Measurements from ENCODE around the gene MPL. TPM values are rescaled to one million over a fixed set of nuclear protein-coding genes. Genes with fewer than 3 reads are reported as not detected.

The MPL gene
- total RNA-seq, 2 experiments from 2014 or later, result not detected

GRCh38 chr1:43319288-43319687, 18.3 kb upstream of the MPL start:
- ChIA-PET POLR2A (no interaction called here), CTCF (no interaction called here)
- H3K9me3 ChIP-seq (ENCODE audit: control insufficient read depth in 1 of 2, insufficient read depth in 1 of 2, low read length in 2 of 2), result peaks cover 0 to 7% of the 10 kb centered on the region in 2 experiments
- DNase-seq (no peak), ATAC-seq (ENCODE audit: poor library complexity) (no peak)
- Mint-ChIP-seq H3K27me3 (no peaks in the 10 kb centered on the region), H3K4me3 (no peak overlapping the region), H3K36me3 (ENCODE audit: low read depth) (peaks cover 3% of the 10 kb centered on the region), H3K9me3 (peaks cover 1% of the 10 kb centered on the region), H3K4me1 (ENCODE audit: low read depth) (peaks cover 4% of the 10 kb centered on the region), H3K27ac (no peak overlapping the region)
- H3K27ac ChIP-seq (ENCODE audit: low read depth in 1 of 2, low read length in 2 of 2), result no peak overlapping the region
- no peaks in the 10 kb centered on the region for H3K4me1 ChIP-seq (ENCODE audit: insufficient read depth, low read length)
- no peak for TF ChIP-seq CTCF (IDR thresholded peaks at IDR 0.05)
- intact Hi-C loops (cut with DNase I, micrococcal nuclease), result no loop called here
- no peaks in the 10 kb centered on the region for H3K27me3 ChIP-seq (ENCODE audit: control insufficient read depth in 1 of 2, insufficient read depth in 2 of 2, low read length in 2 of 2)
- H3K4me3 ChIP-seq (ENCODE audit: low read length), result no peak overlapping the region
- no peaks in the 10 kb centered on the region for H3K36me3 ChIP-seq (ENCODE audit: insufficient read depth, low read length)

- H3K4me1 ChIP-seq (ENCODE audit: insufficient read depth, low read length), result no peaks in the 10 kb centered on the region
- no peaks in the 10 kb centered on the region for H3K36me3 ChIP-seq (ENCODE audit: insufficient read depth, low read length)
- no peak overlapping the region for H3K4me3 ChIP-seq (ENCODE audit: low read length)
- Mint-ChIP-seq H3K27ac (no peak overlapping the region), H3K9me3 (peaks cover 5% of the 10 kb centered on the region), H3K4me1 (ENCODE audit: low read depth) (peaks cover 8% of the 10 kb centered on the region), H3K4me3 (no peak overlapping the region), H3K36me3 (ENCODE audit: low read depth) (peaks cover 7% of the 10 kb centered on the region), H3K27me3 (no peaks in the 10 kb centered on the region)
- ATAC-seq (ENCODE audit: poor library complexity) (no peak), DNase-seq (no peak)
- no peaks in the 10 kb centered on the region for H3K27me3 ChIP-seq (ENCODE audit: control insufficient read depth in 1 of 2, insufficient read depth in 2 of 2, low read length in 2 of 2)
- ChIA-PET POLR2A (no interaction called here), CTCF (no interaction called here)
- H3K27ac ChIP-seq (ENCODE audit: low read depth in 1 of 2, low read length in 2 of 2), result no peak overlapping the region
- TF ChIP-seq CTCF (IDR thresholded peaks at IDR 0.05), result no peak
- intact Hi-C loops (cut with DNase I, micrococcal nuclease), result no loop called here
- peaks cover 3 to 7% of the 10 kb centered on the region in 2 experiments for H3K9me3 ChIP-seq (ENCODE audit: control insufficient read depth in 1 of 2, insufficient read depth in 1 of 2, low read length in 2 of 2)
Observed at GRCh38 chr1:43319766-43320165, 17.9 kb upstream of the MPL start.

DNA sequence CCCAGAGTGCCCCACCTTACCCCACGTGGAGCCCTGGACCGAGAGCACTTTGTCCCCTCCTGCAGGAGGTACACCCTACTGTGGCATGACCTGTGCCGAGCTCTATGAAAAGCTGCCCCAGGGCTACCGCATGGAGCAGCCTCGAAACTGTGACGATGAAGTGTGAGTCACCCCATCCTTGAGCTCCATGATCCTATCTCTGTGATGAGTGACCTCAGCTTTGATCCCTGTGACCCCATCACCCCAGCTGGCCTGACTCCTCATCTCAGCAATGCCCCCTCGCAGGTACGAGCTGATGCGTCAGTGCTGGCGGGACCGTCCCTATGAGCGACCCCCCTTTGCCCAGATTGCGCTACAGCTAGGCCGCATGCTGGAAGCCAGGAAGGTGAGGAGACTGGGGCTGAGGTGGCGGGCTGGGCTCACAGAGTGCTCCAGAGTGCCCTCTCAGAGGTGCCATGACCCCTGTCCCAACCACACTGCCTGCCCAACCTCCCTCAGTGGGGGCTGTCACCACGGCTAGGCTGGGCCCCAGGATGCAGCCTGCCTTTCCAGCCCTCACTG, 16.2 kb upstream of the MPL start:
- no peaks in the 10 kb centered on the region for H3K27me3 Mint-ChIP-seq
- DNase-seq, result no peak

More for the DNA sequence above, 16.2 kb upstream of the MPL start:
- no peak overlapping the region for H3K4me3 ChIP-seq (ENCODE audit: low read length)
- TF ChIP-seq CTCF (IDR thresholded peaks at IDR 0.05), result no peak
- H3K4me1 ChIP-seq (ENCODE audit: insufficient read depth, low read length), result no peaks in the 10 kb centered on the region
- no peaks in the 10 kb centered on the region for H3K27me3 ChIP-seq (ENCODE audit: control insufficient read depth in 1 of 2, insufficient read depth in 2 of 2, low read length in 2 of 2)
- no peak for ATAC-seq (ENCODE audit: poor library complexity)
- Mint-ChIP-seq H3K4me3 (no peak overlapping the region), H3K9me3 (peaks cover 7% of the 10 kb centered on the region), H3K27ac (no peak overlapping the region), H3K36me3 (ENCODE audit: low read depth) (peaks cover 13% of the 10 kb centered on the region), H3K4me1 (ENCODE audit: low read depth) (peaks cover 13% of the 10 kb centered on the region)
- ChIA-PET CTCF (no interaction called here), POLR2A (no interaction called here)
- H3K27ac ChIP-seq (ENCODE audit: low read depth in 1 of 2, low read length in 2 of 2), result no peak overlapping the region
- H3K9me3 ChIP-seq (ENCODE audit: control insufficient read depth in 1 of 2, insufficient read depth in 1 of 2, low read length in 2 of 2), result peaks cover 9 to 11% of the 10 kb centered on the region in 2 experiments
- H3K36me3 ChIP-seq (ENCODE audit: insufficient read depth, low read length), result no peaks in the 10 kb centered on the region
- intact Hi-C loops (cut with DNase I, micrococcal nuclease), result no loop called here
